Measurements from ENCODE around the gene SYNRG. TPM values are rescaled to one million over a fixed set of nuclear protein-coding genes. Genes with fewer than 3 reads are reported as not detected.

Gene SYNRG
- polyA plus RNA-seq, 1 experiment = 24.9 TPM

DNA sequence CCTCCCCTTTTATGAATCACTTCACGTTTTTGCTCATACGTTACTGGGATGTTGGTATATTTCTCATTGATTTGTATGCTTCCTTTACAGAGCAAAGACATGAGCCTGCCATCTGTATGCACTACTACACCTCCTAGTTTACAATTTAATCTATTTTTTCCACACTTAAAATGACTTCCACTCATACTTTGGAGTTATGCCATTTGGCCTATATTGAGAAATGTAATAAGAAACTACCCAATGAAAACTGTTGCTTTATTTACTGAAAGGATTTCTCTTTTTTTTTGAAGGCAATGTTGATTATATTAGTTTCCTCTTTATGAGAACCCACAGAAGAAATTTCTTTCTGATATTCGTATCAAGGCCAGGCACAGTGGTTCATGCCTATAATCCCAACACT is 76.5 kb downstream of the SYNRG start:
- no peak overlapping the region for H3K4me3 ChIP-seq (ENCODE audit: low read depth, low read length)
- DNase-seq (ENCODE audit: low read depth, low spot score) = no peak
- ChIA-PET POLR2A (no interaction called here), CTCF (interaction anchor here (0.6 kb wide), 1 partner anchor 58 kb away, joined by 3 read pairs; no protein-coding TSS in a partner anchor)
- H3K27me3 ChIP-seq (ENCODE audit: control insufficient read depth, insufficient read depth, low read length) = no peaks in the 10 kb centered on the region
- H3K9me3 ChIP-seq (ENCODE audit: control insufficient read depth, insufficient read depth, low read length) = no peaks in the 10 kb centered on the region
- TF ChIP-seq, protein P1, sequence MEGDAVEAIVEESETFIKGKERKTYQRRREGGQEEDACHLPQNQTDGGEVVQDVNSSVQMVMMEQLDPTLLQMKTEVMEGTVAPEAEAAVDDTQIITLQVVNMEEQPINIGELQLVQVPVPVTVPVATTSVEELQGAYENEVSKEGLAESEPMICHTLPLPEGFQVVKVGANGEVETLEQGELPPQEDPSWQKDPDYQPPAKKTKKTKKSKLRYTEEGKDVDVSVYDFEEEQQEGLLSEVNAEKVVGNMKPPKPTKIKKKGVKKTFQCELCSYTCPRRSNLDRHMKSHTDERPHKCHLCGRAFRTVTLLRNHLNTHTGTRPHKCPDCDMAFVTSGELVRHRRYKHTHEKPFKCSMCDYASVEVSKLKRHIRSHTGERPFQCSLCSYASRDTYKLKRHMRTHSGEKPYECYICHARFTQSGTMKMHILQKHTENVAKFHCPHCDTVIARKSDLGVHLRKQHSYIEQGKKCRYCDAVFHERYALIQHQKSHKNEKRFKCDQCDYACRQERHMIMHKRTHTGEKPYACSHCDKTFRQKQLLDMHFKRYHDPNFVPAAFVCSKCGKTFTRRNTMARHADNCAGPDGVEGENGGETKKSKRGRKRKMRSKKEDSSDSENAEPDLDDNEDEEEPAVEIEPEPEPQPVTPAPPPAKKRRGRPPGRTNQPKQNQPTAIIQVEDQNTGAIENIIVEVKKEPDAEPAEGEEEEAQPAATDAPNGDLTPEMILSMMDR (IDR thresholded peaks at IDR 0.05; ENCODE audit: low read depth, low read length) = no peak
- no peak overlapping the region for H3K27ac ChIP-seq (ENCODE audit: low read depth, low read length)

DNA sequence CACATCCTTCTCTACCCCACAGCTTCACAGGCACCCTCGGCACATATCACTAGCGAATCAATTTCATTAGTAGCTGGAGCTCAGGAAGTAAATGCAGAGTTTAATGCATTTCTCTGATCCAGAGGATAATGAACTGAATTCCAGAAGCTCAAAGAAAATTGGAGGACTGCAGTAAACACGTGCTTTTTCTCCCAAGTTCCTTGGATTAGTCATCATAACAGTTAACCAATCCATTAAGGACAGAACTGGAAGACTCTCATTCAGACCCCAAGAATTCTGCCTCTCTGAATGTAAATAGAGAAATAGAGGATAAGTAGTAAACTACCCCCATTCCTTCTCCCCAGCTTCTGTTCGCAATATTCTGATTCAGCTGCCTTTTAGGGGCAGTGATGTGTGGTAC is 78.8 kb downstream of the SYNRG start:
- H3K4me3 ChIP-seq (ENCODE audit: low read depth, low read length) = no peak overlapping the region
- ChIA-PET CTCF (interaction anchor here (1.1 to 2.0 kb wide), 2 partner anchors 12 to 157 kb away, joined by 4 to 9 read pairs; no protein-coding TSS in a partner anchor), POLR2A (no interaction called here)
- H3K9me3 ChIP-seq (ENCODE audit: control insufficient read depth, insufficient read depth, low read length) = no peaks in the 10 kb centered on the region
- TF ChIP-seq, protein P1 (IDR thresholded peaks at IDR 0.05; ENCODE audit: low read depth, low read length) = no peak
- H3K27me3 ChIP-seq (ENCODE audit: control insufficient read depth, insufficient read depth, low read length) = no peaks in the 10 kb centered on the region
- DNase-seq (ENCODE audit: low read depth, low spot score) = no peak
- H3K27ac ChIP-seq (ENCODE audit: low read depth, low read length) = no peak overlapping the region

DNA sequence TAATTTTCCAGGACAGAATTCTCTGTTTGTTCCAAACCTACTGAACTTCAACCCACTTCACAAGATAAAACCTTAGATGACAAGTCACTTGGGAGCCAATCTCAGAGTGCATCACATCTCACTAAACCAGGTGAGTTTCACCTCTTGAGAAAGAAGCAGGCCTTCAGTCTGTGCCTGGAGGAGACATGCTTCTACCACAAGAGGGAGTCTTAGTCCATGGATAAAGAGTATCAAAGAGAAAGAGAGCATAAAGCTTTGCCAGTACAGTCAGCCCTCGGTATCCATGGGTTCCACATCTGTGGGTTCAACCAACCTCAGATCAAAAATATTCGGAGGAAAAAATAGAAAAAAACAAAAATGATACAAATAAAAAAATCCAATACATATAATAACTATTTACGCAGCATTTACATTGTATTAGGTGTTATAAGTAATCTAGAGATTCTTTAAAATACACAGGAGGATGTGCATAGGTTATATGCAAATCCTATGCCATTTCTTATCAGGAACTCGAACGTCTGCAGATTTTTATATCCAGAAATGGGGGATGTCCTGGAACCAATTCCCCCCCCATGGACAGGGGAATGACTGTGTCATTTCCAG is 81.9 kb downstream of the SYNRG start:
- DNase-seq (ENCODE audit: low read depth, low spot score) = peak; percentile 26
- ChIA-PET CTCF (interaction anchor here (0.6 to 3.5 kb wide), 18 partner anchors 8 to 317 kb away, joined by 3 to 32 read pairs (median 4); partner anchors contain the start of gene SYNRG), POLR2A (no interaction called here)
- no peak overlapping the region for H3K27ac ChIP-seq (ENCODE audit: low read depth, low read length)
- TF ChIP-seq, protein P1 (IDR thresholded peaks at IDR 0.05; ENCODE audit: low read depth, low read length) = peak; percentile 82
- no peaks in the 10 kb centered on the region for H3K9me3 ChIP-seq (ENCODE audit: control insufficient read depth, insufficient read depth, low read length)
- H3K27me3 ChIP-seq (ENCODE audit: control insufficient read depth, insufficient read depth, low read length) = no peaks in the 10 kb centered on the region
- H3K4me3 ChIP-seq (ENCODE audit: low read depth, low read length) = no peak overlapping the region

DNA sequence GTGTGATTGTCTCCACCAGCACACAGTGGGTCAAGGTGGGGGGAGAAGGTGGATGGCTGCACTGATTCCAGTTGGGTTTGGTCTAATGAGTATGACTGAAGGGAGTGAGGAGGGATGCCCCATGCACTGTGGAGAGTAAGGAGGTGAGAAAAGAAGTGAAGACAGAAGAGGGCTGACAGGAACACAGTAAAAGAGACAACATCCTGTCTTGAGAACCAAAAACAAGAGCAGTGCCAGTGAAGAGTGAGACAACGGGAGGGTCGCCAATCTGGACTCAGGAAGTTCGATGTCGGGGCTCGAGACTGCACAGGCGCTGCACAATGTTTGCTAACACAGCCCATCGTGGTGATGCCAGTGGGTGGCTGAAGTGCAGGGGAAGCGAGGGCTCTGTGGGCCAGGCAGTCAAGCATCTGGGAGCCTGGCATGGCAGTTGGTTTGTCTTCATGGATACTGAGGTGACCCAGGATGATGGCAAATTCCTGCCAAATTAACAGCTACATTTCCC is 85.5 kb downstream of the SYNRG start:
- no peak for DNase-seq (ENCODE audit: low read depth, low spot score)
- TF ChIP-seq, protein P1 (IDR thresholded peaks at IDR 0.05; ENCODE audit: low read depth, low read length) = no peak
- H3K4me3 ChIP-seq (ENCODE audit: low read depth, low read length) = no peak overlapping the region
- no peaks in the 10 kb centered on the region for H3K27me3 ChIP-seq (ENCODE audit: control insufficient read depth, insufficient read depth, low read length)
- ChIA-PET CTCF (no interaction called here), POLR2A (no interaction called here)
- no peaks in the 10 kb centered on the region for H3K9me3 ChIP-seq (ENCODE audit: control insufficient read depth, insufficient read depth, low read length)
- peak overlapping the region; percentile 21 for H3K27ac ChIP-seq (ENCODE audit: low read depth, low read length)

DNA sequence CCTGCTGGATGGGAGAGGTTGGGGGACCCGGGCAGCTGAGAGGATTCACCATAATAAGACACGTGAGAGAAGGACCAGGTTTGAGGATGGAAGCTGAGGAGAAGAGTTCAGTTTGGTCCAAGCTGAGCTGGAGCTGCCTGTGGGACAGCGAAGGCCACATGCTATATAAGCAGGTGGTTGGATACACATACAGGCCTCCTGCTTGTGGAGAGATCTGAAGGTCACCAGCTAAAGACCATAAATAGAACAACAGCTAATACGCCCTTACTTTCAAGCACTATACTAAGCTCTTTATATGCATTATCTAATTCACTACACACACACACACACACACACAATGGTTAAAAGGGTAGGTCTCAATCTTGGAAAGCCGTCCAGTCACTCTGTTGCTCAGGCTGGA is 87.4 kb downstream of the SYNRG start:
- Histone ChIP-seq H3K27ac (ENCODE audit: low read depth, low read length) (no peak overlapping the region), H3K27me3 (ENCODE audit: control insufficient read depth, insufficient read depth, low read length) (no peaks in the 10 kb centered on the region), H3K9me3 (ENCODE audit: control insufficient read depth, insufficient read depth, low read length) (no peaks in the 10 kb centered on the region), H3K4me3 (ENCODE audit: low read depth, low read length) (no peak overlapping the region)
- no peak for DNase-seq (ENCODE audit: low read depth, low spot score)
- POLR2A ChIA-PET = no interaction called here
- TF ChIP-seq, protein P1 (IDR thresholded peaks at IDR 0.05; ENCODE audit: low read depth, low read length) = no peak
- CTCF ChIA-PET = no interaction called here
